Loucy (cell line): ENCODE results near the gene RHCG.

ENCODE experiments used
- H2AFZ ChIP-seq: fragments of 200-600 bp; sonication (generic); 2 replicates; pipeline ENCODE4 v1.6.0; 2016; ENCODE audit warnings: antibody characterized with exemption, mild to moderate bottlenecking, low read length, moderate library complexity
- H3F3A ChIP-seq: fragments of 200-600 bp; 2 replicates; pipeline ENCODE4 v1.6.0; 2016; ENCODE audit warnings: antibody characterized with exemption, low read depth, mild to moderate bottlenecking
- H3K27me3 ChIP-seq: fragments of 200-600 bp; sonication (generic); 2 replicates; pipeline ENCODE4 v1.6.1; 2014; ENCODE audit warnings: low read length, mild to moderate bottlenecking; ENCODE audit not compliant: insufficient read depth, poor library complexity, severe bottlenecking
- H3K36me3 ChIP-seq: fragments of 200-600 bp; sonication (generic); 2 replicates; pipeline ENCODE4 v1.6.1; 2016; ENCODE audit warnings: low read length; ENCODE audit not compliant: insufficient read depth
- H3K4me1 ChIP-seq: fragments of 200-600 bp; sonication (generic); 2 replicates; pipeline ENCODE4 v1.5.1; 2014; ENCODE audit warnings: low read length, mild to moderate bottlenecking; ENCODE audit not compliant: insufficient read depth, poor library complexity, severe bottlenecking
- H3K4me2 ChIP-seq: fragments of 200-600 bp; sonication (generic); 2 replicates; pipeline ENCODE4 v1.6.0; 2014; ENCODE audit warnings: antibody characterized with exemption, low read length, low read depth, mild to moderate bottlenecking; ENCODE audit not compliant: poor library complexity, severe bottlenecking
- H3K4me3 ChIP-seq: fragments of 200-600 bp; sonication (generic); 2 replicates; pipeline ENCODE4 v1.5.1; 2014; ENCODE audit warnings: low read length, mild to moderate bottlenecking, mixed read lengths; ENCODE audit not compliant: poor library complexity, severe bottlenecking
- H3K79me2 ChIP-seq: fragments of 200-600 bp; sonication (generic); 2 replicates; pipeline ENCODE4 v1.6.1; 2014; ENCODE audit warnings: low read length; ENCODE audit not compliant: insufficient read depth
- H3K9ac ChIP-seq: fragments of 200-600 bp; sonication (generic); 2 replicates; pipeline ENCODE4 v1.6.0; 2014; ENCODE audit warnings: mild to moderate bottlenecking, low read depth, low read length, moderate library complexity; ENCODE audit not compliant: poor library complexity, severe bottlenecking
- H3K9me2 ChIP-seq: fragments of 200-600 bp; sonication (generic); replicated peaks from 2 replicates; pipeline ENCODE4 v1.6.1; 2016; ENCODE audit warnings: low read depth, low read length, mixed read lengths
- H3K9me3 ChIP-seq: fragments of 200-600 bp; sonication (generic); 2 replicates; pipeline ENCODE4 v1.6.1; 2014; ENCODE audit warnings: mild to moderate bottlenecking, antibody characterized with exemption, low read length, low read depth; ENCODE audit not compliant: insufficient read depth
- H4K20me1 ChIP-seq: fragments of 200-600 bp; sonication (generic); 2 replicates; pipeline ENCODE4 v1.6.0; 2014; ENCODE audit warnings: antibody characterized with exemption, low read length, mild to moderate bottlenecking; ENCODE audit not compliant: insufficient read depth, poor library complexity, severe bottlenecking
- EZH2phosphoT487 ChIP-seq: fragments of 200-600 bp; IDR thresholded peaks from 2 replicates; pipeline ENCODE4 v1.6.1; 2018; ENCODE audit warnings: antibody characterized with exemption, mild to moderate bottlenecking, moderate library complexity, borderline replicate concordance
- TF ChIP-seq, protein P1 (sequence below): fragments of 200-600 bp; sonication (generic); conservative IDR thresholded peaks from 2 replicates; pipeline ENCODE4 v1.5.1; 2014; ENCODE audit warnings: mild to moderate bottlenecking, antibody characterized with exemption, low read length

The RHCG gene

DNA sequence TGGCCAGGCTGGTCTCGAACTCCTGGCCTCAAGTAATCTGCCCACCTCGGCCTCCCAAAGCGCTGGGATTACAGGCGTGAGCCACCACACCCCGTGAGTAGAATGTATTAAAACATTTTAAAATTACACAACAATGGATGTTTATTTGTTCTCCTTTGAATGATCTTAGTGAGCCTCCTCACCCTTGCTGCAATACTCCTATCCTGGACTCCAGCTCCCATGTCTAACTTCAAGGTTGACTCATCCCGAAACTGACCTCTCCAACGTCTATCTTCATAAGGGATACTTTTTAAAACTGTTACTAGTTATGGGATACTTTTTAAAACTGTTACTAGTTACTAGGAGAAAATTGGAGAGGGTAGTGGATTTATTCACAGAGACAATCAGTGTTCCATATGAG lies 17.8 kb upstream of the RHCG start:
- Histone ChIP-seq H3F3A (no peaks in the 10 kb centered on the region), H2AFZ (no peak overlapping the region), H3K36me3 (no peaks in the 10 kb centered on the region), H3K9me3 (no peaks in the 10 kb centered on the region), H3K4me3 (no peak overlapping the region), H3K4me2 (no peak overlapping the region), H4K20me1 (no peaks in the 10 kb centered on the region), H3K4me1 (no peaks in the 10 kb centered on the region), H3K9ac (no peak overlapping the region), H3K9me2 (no peaks in the 10 kb centered on the region), H3K27me3 (no peaks in the 10 kb centered on the region), H3K79me2 (no peaks in the 10 kb centered on the region)
- TF ChIP-seq, protein P1, sequence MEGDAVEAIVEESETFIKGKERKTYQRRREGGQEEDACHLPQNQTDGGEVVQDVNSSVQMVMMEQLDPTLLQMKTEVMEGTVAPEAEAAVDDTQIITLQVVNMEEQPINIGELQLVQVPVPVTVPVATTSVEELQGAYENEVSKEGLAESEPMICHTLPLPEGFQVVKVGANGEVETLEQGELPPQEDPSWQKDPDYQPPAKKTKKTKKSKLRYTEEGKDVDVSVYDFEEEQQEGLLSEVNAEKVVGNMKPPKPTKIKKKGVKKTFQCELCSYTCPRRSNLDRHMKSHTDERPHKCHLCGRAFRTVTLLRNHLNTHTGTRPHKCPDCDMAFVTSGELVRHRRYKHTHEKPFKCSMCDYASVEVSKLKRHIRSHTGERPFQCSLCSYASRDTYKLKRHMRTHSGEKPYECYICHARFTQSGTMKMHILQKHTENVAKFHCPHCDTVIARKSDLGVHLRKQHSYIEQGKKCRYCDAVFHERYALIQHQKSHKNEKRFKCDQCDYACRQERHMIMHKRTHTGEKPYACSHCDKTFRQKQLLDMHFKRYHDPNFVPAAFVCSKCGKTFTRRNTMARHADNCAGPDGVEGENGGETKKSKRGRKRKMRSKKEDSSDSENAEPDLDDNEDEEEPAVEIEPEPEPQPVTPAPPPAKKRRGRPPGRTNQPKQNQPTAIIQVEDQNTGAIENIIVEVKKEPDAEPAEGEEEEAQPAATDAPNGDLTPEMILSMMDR: no peak
- TF ChIP-seq EZH2phosphoT487: no peak

DNA sequence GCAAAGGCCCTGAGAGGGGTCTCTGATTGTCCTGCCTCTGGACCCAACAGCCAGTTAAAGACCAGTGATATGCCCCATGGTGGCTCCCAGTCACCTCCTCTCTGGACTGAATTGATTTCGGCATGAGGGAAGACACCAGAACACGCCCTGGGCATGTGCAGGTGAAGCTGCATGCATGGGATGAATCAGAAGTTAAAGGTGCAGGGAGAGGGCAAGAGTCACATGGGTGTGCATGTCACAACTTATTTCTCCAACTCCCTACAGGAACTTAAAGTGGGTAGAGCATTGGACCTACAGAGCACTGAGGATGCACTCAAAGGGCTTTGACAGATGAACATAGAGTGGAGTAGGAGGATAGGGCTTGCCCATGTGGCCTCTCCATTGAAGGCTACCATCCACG lies 16.9 kb upstream of the RHCG start:
- H3K4me3 ChIP-seq: no peak overlapping the region
- H3K27me3 ChIP-seq: no peaks in the 10 kb centered on the region
- no peaks in the 10 kb centered on the region for H3K36me3 ChIP-seq
- TF ChIP-seq, protein P1: no peak
- no peak for TF ChIP-seq EZH2phosphoT487
- no peaks in the 10 kb centered on the region for H3K4me1 ChIP-seq
- no peaks in the 10 kb centered on the region for H4K20me1 ChIP-seq
- no peak overlapping the region for H3K4me2 ChIP-seq
- H3K9ac ChIP-seq: no peak overlapping the region
- no peak overlapping the region for H2AFZ ChIP-seq
- H3F3A ChIP-seq: no peaks in the 10 kb centered on the region
- no peaks in the 10 kb centered on the region for H3K9me3 ChIP-seq
- no peaks in the 10 kb centered on the region for H3K9me2 ChIP-seq
- no peaks in the 10 kb centered on the region for H3K79me2 ChIP-seq

DNA sequence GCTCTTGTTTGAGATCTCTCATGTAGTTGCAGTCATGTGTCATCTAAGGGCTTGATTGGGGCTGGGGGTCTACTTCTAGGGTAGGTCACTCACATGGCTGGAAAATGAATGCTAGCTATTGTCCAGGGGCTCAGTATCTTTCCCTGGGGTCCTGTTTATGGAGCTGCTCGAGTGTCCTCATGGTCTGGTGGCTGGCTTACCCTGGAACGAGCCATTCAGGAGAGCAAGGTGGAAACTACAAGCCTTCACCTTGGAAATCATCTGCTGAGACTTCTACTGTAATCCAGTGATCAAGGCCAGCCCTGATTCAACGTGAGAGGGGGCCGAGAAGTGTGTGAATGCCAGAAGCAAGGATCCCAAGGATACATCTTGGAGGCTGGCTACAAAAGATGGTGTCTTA lies 16.2 kb upstream of the RHCG start:
- H3K9ac ChIP-seq: no peak overlapping the region
- H3K4me2 ChIP-seq: no peak overlapping the region
- H2AFZ ChIP-seq: no peak overlapping the region
- no peaks in the 10 kb centered on the region for H3K79me2 ChIP-seq
- H3K4me3 ChIP-seq: no peak overlapping the region
- H3F3A ChIP-seq: no peaks in the 10 kb centered on the region
- no peaks in the 10 kb centered on the region for H3K9me3 ChIP-seq
- H3K9me2 ChIP-seq: no peaks in the 10 kb centered on the region
- no peaks in the 10 kb centered on the region for H3K4me1 ChIP-seq
- H4K20me1 ChIP-seq: no peaks in the 10 kb centered on the region
- H3K36me3 ChIP-seq: no peaks in the 10 kb centered on the region
- TF ChIP-seq, protein P1: no peak
- TF ChIP-seq EZH2phosphoT487: no peak
- H3K27me3 ChIP-seq: no peaks in the 10 kb centered on the region
